Lung (tissue), 12 donors: ENCODE measurements around the gene NDUFB2. TPM values are rescaled to one million over a fixed set of nuclear protein-coding genes. Genes with fewer than 3 reads are reported as not detected.

ENCODE experiments used
- ATAC-seq: fragments of 200-7000 bp; cut with Tn5 transposase; one replicate; pipeline ENCODE4 v1.9.1; 2020; ENCODE audit warnings: moderate number of reproducible peaks; ENCODE audit not compliant: insufficient read depth, low FRiP score
- DNase-seq, 3 donors: peaks; one replicate each; pipeline ENCODE4 v3.0.0-alpha.2; 2013 to 2017
- H3K27ac ChIP-seq, 2 donors: one replicate each; pipeline ENCODE4 v1.5.1; 2013; ENCODE audit warnings: mild to moderate bottlenecking in 2 of 2, moderate library complexity in 2 of 2, control low read depth in 1 of 2, inconsistent platforms in 1 of 2, low read depth in 1 of 2, low read length in 1 of 2
- H3K27me3 ChIP-seq, 3 donors: one replicate each; pipeline ENCODE4 v1.5.1; 2013; ENCODE audit warnings: low read length in 2 of 3; ENCODE audit not compliant: control insufficient read depth in 3 of 3, insufficient read depth in 3 of 3
- H3K36me3 ChIP-seq, 4 donors: one replicate each; pipeline ENCODE4 v1.5.1; 2013; ENCODE audit warnings: low read length in 4 of 4, mild to moderate bottlenecking in 1 of 4, moderate library complexity in 1 of 4; ENCODE audit not compliant: control insufficient read depth in 4 of 4, insufficient read depth in 4 of 4
- H3K4me1 ChIP-seq, 5 donors: one replicate each; pipeline ENCODE4 v1.5.1; 2013; ENCODE audit warnings: low read length in 5 of 5, mild to moderate bottlenecking in 2 of 5, moderate library complexity in 1 of 5; ENCODE audit not compliant: control insufficient read depth in 5 of 5, insufficient read depth in 5 of 5
- H3K4me3 ChIP-seq: one replicate; pipeline ENCODE4 v1.5.1; 2013; ENCODE audit warnings: mild to moderate bottlenecking, control low read depth, moderate library complexity
- H3K9ac ChIP-seq, 2 donors: one replicate each; pipeline ENCODE4 v1.5.1; 2013; ENCODE audit warnings: low read length in 2 of 2, control low read depth in 1 of 2; ENCODE audit not compliant: insufficient read depth in 1 of 2
- H3K9me3 ChIP-seq, 4 donors: one replicate each; pipeline ENCODE4 v1.5.1; 2013; ENCODE audit warnings: low read length in 3 of 4, mild to moderate bottlenecking in 1 of 4, moderate library complexity in 1 of 4; ENCODE audit not compliant: control insufficient read depth in 4 of 4, insufficient read depth in 3 of 4
- WGBS, 2 donors: extraction: QIAGEN DNeasy Blood & Tissue Kit; methylation state at CpG; one replicate each; pipeline ENCODE4 v1.1.7; 2013; 5-methylcytosine and 5-hydroxymethylcytosine counted together
- polyA plus RNA-seq, 2 donors: library from polyadenylated mRNA; stranded (reverse); fragments of 200-250 nt; gene quantifications; one replicate each; pipeline ENCODE4 v1.2.1, GENCODE V29; 2013
- total RNA-seq, 2 donors: library from RNA; depleted of rRNA in 1 of 2; stranded (reverse); fragments of >200 nt in 1 of 2; gene quantifications; one replicate each; pipeline ENCODE4 v1.2.1, GENCODE V29; 2014 to 2021
- TF ChIP-seq, protein P1 (sequence below): IDR thresholded peaks from 2 replicates; pipeline ENCODE4 v1.5.1; 2012; ENCODE audit warnings: mild to moderate bottlenecking; ENCODE audit errors: control extremely low read depth, extremely low read depth
- donor health status: control.
- donor health status: control.
- donor health status: Bipolar disorder and iron deficiency.
- donor health status: healthy.
- donor health status: DM: yes; HTN: yes; CAD: no.

The NDUFB2 gene
- total and polyA plus RNA-seq, 4 donors: 52.3 to 327 (median 190) TPM

DNA sequence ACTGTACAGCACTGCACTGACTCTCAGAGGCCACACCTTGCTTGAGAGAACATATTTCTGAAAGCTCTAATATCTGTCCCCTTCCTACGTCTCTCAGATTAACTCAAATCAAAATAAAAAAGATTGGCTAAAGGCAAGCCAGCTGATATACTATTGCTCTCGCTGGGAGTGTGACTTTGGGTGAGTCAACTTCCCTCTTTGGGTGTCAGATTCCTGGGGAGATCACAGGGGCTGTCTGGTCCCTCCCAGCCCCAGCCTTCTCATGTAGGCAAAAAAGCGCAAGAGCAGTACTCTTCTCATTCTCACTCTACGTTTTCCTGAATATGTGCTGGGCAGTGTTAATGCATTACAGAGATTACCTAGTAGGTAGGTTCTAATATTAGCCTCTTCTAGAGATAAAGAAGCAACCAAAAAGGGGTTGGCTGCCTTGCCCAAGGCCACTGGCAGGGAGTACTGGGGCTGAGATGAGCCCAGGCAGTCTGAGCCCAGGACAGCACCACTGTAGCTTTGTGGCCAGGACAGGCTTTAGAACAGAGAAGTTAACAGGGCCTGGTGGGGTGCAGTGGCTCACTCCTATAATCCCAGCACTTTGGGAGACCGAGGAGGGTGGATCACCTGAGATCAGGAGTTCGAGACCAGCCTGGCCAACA, 46.8 kb upstream of the NDUFB2 start:
- TF ChIP-seq, protein P1, sequence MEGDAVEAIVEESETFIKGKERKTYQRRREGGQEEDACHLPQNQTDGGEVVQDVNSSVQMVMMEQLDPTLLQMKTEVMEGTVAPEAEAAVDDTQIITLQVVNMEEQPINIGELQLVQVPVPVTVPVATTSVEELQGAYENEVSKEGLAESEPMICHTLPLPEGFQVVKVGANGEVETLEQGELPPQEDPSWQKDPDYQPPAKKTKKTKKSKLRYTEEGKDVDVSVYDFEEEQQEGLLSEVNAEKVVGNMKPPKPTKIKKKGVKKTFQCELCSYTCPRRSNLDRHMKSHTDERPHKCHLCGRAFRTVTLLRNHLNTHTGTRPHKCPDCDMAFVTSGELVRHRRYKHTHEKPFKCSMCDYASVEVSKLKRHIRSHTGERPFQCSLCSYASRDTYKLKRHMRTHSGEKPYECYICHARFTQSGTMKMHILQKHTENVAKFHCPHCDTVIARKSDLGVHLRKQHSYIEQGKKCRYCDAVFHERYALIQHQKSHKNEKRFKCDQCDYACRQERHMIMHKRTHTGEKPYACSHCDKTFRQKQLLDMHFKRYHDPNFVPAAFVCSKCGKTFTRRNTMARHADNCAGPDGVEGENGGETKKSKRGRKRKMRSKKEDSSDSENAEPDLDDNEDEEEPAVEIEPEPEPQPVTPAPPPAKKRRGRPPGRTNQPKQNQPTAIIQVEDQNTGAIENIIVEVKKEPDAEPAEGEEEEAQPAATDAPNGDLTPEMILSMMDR: no peak
- DNase-seq (no peak), ATAC-seq (no peak)
- peaks cover 0 to 8% (median 3%) of the 10 kb centered on the region in 5 donors for H3K4me1 ChIP-seq
- H3K27ac ChIP-seq: no peak overlapping the region
- H3K36me3 ChIP-seq: no peaks in the 10 kb centered on the region
- no peak overlapping the region for H3K4me3 ChIP-seq
- H3K9ac ChIP-seq: no peak overlapping the region
- no peaks in the 10 kb centered on the region for H3K27me3 ChIP-seq
- 79% methylated on average over 6 of the region's 6 CpGs for WGBS, 2 donors
- H3K9me3 ChIP-seq: no peaks in the 10 kb centered on the region

DNA sequence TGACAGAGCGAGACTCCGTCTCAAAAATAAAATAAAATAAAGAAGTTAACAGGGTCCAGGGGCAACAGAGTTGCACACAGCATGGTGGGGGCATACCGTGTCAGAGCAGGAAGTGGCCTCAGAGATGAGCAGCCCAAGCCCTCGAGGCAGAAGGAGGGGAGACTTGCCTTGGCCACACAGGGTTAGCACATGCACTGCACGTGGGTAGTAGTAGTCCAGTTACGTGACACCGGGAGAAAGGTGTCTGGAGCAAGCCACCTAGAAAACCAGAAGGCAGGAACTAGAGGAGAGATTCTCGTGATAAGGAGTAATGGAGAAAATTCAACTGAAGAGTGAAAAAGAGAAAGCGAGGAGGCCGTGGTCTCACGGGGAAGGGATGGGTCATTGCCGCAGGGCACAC, 46.1 kb upstream of the NDUFB2 start:
- no peak for ATAC-seq
- Histone ChIP-seq H3K27ac (no peak overlapping the region), H3K4me1 (peaks cover 0 to 8% (median 3%) of the 10 kb centered on the region in 5 donors), H3K9ac (no peak overlapping the region), H3K27me3 (no peaks in the 10 kb centered on the region), H3K36me3 (no peaks in the 10 kb centered on the region), H3K9me3 (no peaks in the 10 kb centered on the region), H3K4me3 (no peak overlapping the region)
- 79 to 85% methylated on average over 12 of the region's 12 CpGs for WGBS, 2 donors
- TF ChIP-seq, protein P1: no peak
- no peak for DNase-seq

DNA sequence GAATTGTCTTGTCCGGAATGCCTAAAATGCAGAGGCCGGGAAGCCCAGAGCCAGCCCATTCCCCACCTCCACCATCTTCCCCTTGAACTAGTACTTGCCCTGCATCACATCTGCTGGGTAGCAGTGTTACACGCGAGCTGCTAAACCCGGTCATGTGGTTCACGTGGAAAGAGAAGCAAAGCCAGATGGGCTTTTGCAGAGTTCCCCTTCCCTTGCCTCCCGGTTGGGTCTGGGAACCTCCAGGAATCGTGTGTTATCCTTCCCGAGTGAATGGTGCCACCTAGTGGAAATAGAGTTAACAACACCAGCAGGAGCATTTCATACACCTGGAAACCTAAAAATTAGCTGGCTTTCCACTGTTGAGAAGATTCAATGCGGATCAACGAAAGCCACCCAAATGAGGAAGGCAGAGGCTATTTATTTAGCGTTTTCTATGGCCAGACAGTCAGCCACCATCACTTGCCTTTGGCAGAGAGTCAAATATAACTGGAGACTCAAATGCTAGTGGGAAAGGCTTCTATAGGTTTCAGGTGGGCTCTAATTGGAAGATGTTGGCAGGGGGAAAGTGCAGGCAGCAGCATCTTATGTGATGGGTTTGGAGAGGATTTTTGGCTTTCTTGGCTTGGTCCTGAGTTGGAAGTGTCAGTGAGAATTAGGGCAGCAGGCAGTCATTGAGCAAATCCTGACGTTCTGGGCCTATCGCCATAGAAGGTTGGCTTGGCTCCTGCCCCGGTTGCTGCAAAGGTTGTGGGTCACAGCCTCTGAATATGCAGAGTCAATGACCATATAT, 43.0 kb upstream of the NDUFB2 start:
- no peaks in the 10 kb centered on the region for H3K9me3 ChIP-seq
- peaks cover 3 to 13% (median 8%) of the 10 kb centered on the region in 5 donors for H3K4me1 ChIP-seq
- H3K4me3 ChIP-seq: no peak overlapping the region
- TF ChIP-seq, protein P1: peak; percentile 80
- DNase-seq (peak; percentile 80 to 90 (median 90)), ATAC-seq (peak; percentile 29)
- no peak overlapping the region for H3K9ac ChIP-seq
- H3K27ac ChIP-seq: no peak overlapping the region
- 27 to 30% methylated on average over 15 of the region's 15 CpGs for WGBS, 2 donors
- no peaks in the 10 kb centered on the region for H3K36me3 ChIP-seq
- H3K27me3 ChIP-seq: no peaks in the 10 kb centered on the region
